Activated naive CD8-positive, alpha-beta T cell treated with anti-CD3 and anti-CD28 coated beads, Interleukin-2, amount 10 ng/mL, durations not matched to agents 7 days and 5 days (primary cell): Measurements from ENCODE around the gene UBASH3B. TPM values are rescaled to one million over a fixed set of nuclear protein-coding genes. Genes with fewer than 3 reads are reported as not detected.

Source experiments
- ATAC-seq: fragments of 150-1000 bp; cut with Tn5 transposase; one replicate; pipeline ENCODE4 v1.10.0; 2021; ENCODE audit warnings: low read depth, moderate library complexity
- POLR2A ChIA-PET: fragments of 350-600 bp; sonication (Branson Sonifier 250); formaldehyde crosslinking; loops from one replicate; lab custom pipeline; 2021; ENCODE audit warnings: antibody characterized with exemption; lab: Charles Lee
- DNase-seq: peaks from one replicate; pipeline ENCODE4 v3.0.0; 2021
- H3K27ac Mint-ChIP-seq: one replicate; pipeline ENCODE4 v1.8.0; 2022; ENCODE audit warnings: mild to moderate bottlenecking, mixed read lengths
- H3K27me3 Mint-ChIP-seq: one replicate; pipeline ENCODE4 v1.8.0; 2022; ENCODE audit warnings: mild to moderate bottlenecking, moderate library complexity, mixed read lengths
- H3K36me3 Mint-ChIP-seq: one replicate; pipeline ENCODE4 v1.8.0; 2021; ENCODE audit warnings: mild to moderate bottlenecking, mixed read lengths
- H3K4me1 Mint-ChIP-seq: one replicate; pipeline ENCODE4 v1.8.0; 2021; ENCODE audit warnings: mixed read lengths
- H3K4me3 Mint-ChIP-seq: one replicate; pipeline ENCODE4 v1.8.0; 2022; ENCODE audit warnings: mild to moderate bottlenecking, moderate library complexity, mixed read lengths
- H3K9me3 Mint-ChIP-seq: one replicate; pipeline ENCODE4 v1.8.0; 2021; ENCODE audit warnings: mixed read lengths
- total RNA-seq, 2 experiments: library from RNA; stranded (reverse); gene quantifications; one replicate each; pipeline ENCODE4 v1.2.3, GENCODE V29; 2021

Gene UBASH3B
- total RNA-seq, 2 experiments from 2014 or later, result 40.7 to 44.8 TPM

- Mint-ChIP-seq H3K4me3 (no peak overlapping the region), H3K27me3 (peaks cover 16% of the 10 kb centered on the region), H3K4me1 (peaks cover 29% of the 10 kb centered on the region), H3K27ac (no peak overlapping the region), H3K36me3 (peaks cover 5% of the 10 kb centered on the region), H3K9me3 (no peaks in the 10 kb centered on the region)
- POLR2A ChIA-PET, result no interaction called here
- DNase-seq (no peak), ATAC-seq (no peak)
Measured at GRCh38 chr11:122653916-122654585, 1.5 kb upstream of the UBASH3B start.

GRCh38 chr11:122656073-122656630 is 630 bp downstream of the UBASH3B start:
- ATAC-seq (peak; percentile 59), DNase-seq (peak; percentile 73)
- H3K4me3 Mint-ChIP-seq, result peak overlapping the region; percentile 90
- peaks cover 18% of the 10 kb centered on the region for H3K27me3 Mint-ChIP-seq
- POLR2A ChIA-PET, result interaction anchor here (0.6 to 3.6 kb wide), 25 partner anchors 9 to 406 kb away, joined by 3 to 43 read pairs (median 6); partner anchors contain the start of genes CRTAM and HSPA8
- H3K4me1 Mint-ChIP-seq, result peaks cover 38% of the 10 kb centered on the region
- peak overlapping the region; percentile 88 for H3K27ac Mint-ChIP-seq
- peaks cover 9% of the 10 kb centered on the region for H3K36me3 Mint-ChIP-seq
- H3K9me3 Mint-ChIP-seq, result no peaks in the 10 kb centered on the region

- Mint-ChIP-seq H3K27me3 (peaks cover 18% of the 10 kb centered on the region), H3K9me3 (no peaks in the 10 kb centered on the region), H3K36me3 (peaks cover 9% of the 10 kb centered on the region), H3K27ac (peak overlapping the region; percentile 88), H3K4me3 (peak overlapping the region; percentile 90), H3K4me1 (peaks cover 39% of the 10 kb centered on the region)
- POLR2A ChIA-PET, result interaction anchor here (0.9 to 3.6 kb wide), 20 partner anchors 10 to 406 kb away, joined by 3 to 43 read pairs (median 8); partner anchors contain the start of genes CRTAM and HSPA8
- peak; percentile 36 for ATAC-seq
- DNase-seq, result no peak
Measured at GRCh38 chr11:122656631-122657101, 1.1 kb downstream of the UBASH3B start.

GRCh38 chr11:122659676-122660554 is 4.4 kb downstream of the UBASH3B start:
- Mint-ChIP-seq H3K27ac (no peak overlapping the region), H3K36me3 (peaks cover 11% of the 10 kb centered on the region), H3K4me1 (peaks cover 56% of the 10 kb centered on the region), H3K27me3 (peaks cover 5% of the 10 kb centered on the region), H3K4me3 (no peak overlapping the region), H3K9me3 (no peaks in the 10 kb centered on the region)
- no peak for DNase-seq
- no peak for ATAC-seq
- POLR2A ChIA-PET, result no interaction called here

GRCh38 chr11:122661182-122661945 is 5.8 kb downstream of the UBASH3B start:
- POLR2A ChIA-PET, result no interaction called here
- Mint-ChIP-seq H3K4me3 (no peak overlapping the region), H3K4me1 (peaks cover 51% of the 10 kb centered on the region), H3K27me3 (peaks cover 3% of the 10 kb centered on the region), H3K27ac (no peak overlapping the region), H3K36me3 (peaks cover 13% of the 10 kb centered on the region), H3K9me3 (no peaks in the 10 kb centered on the region)
- ATAC-seq (no peak), DNase-seq (no peak)

- Mint-ChIP-seq H3K4me3 (no peak overlapping the region), H3K9me3 (no peaks in the 10 kb centered on the region), H3K4me1 (peaks cover 51% of the 10 kb centered on the region), H3K36me3 (peaks cover 18% of the 10 kb centered on the region), H3K27ac (no peak overlapping the region), H3K27me3 (peaks cover 3% of the 10 kb centered on the region)
- DNase-seq (no peak), ATAC-seq (no peak)
- POLR2A ChIA-PET, result interaction anchor here (1.1 to 1.8 kb wide), 2 partner anchors 11 to 93 kb away, joined by 3 to 8 read pairs; no protein-coding TSS in a partner anchor
Measured at GRCh38 chr11:122663056-122663740, 7.7 kb downstream of the UBASH3B start.

GRCh38 chr11:122663764-122664163 is 8.2 kb downstream of the UBASH3B start:
- peaks cover 3% of the 10 kb centered on the region for H3K27me3 Mint-ChIP-seq
- no peak overlapping the region for H3K27ac Mint-ChIP-seq
- H3K9me3 Mint-ChIP-seq, result no peaks in the 10 kb centered on the region
- H3K4me3 Mint-ChIP-seq, result no peak overlapping the region
- POLR2A ChIA-PET, result interaction anchor here (1.1 to 1.8 kb wide), 2 partner anchors 10 to 93 kb away, joined by 3 to 8 read pairs; no protein-coding TSS in a partner anchor
- peaks cover 54% of the 10 kb centered on the region for H3K4me1 Mint-ChIP-seq
- peaks cover 19% of the 10 kb centered on the region for H3K36me3 Mint-ChIP-seq
- DNase-seq (no peak), ATAC-seq (no peak)

GRCh38 chr11:122664188-122664587 is 8.7 kb downstream of the UBASH3B start:
- Mint-ChIP-seq H3K36me3 (peaks cover 18% of the 10 kb centered on the region), H3K27me3 (peaks cover 3% of the 10 kb centered on the region), H3K4me3 (no peak overlapping the region), H3K4me1 (peaks cover 54% of the 10 kb centered on the region), H3K9me3 (peaks cover under 1% of the 10 kb centered on the region), H3K27ac (no peak overlapping the region)
- POLR2A ChIA-PET, result interaction anchor here (1.8 kb wide), 1 partner anchor 10 kb away, joined by 8 read pairs; no protein-coding TSS in a partner anchor
- no peak for DNase-seq
- no peak for ATAC-seq

GRCh38 chr11:122665861-122666260 is 10.3 kb downstream of the UBASH3B start:
- peaks cover 57% of the 10 kb centered on the region for H3K4me1 Mint-ChIP-seq

GRCh38 chr11:122666743-122667142 is 11.2 kb downstream of the UBASH3B start:
- peak overlapping the region; percentile 57 for H3K27ac Mint-ChIP-seq
- H3K4me3 Mint-ChIP-seq, result peak overlapping the region; percentile 8

More at GRCh38 chr11:122665861-122666260, 10.3 kb downstream of the UBASH3B start:
- no peak overlapping the region for H3K27ac Mint-ChIP-seq
- peaks cover 2% of the 10 kb centered on the region for H3K9me3 Mint-ChIP-seq
- ATAC-seq (no peak), DNase-seq (no peak)
- no peak overlapping the region for H3K4me3 Mint-ChIP-seq
- POLR2A ChIA-PET, result interaction anchor here (4.7 kb wide), 1 partner anchor 9 kb away, joined by 30 read pairs; the partner anchor contains the start of gene UBASH3B
- no peaks in the 10 kb centered on the region for H3K27me3 Mint-ChIP-seq
- peaks cover 26% of the 10 kb centered on the region for H3K36me3 Mint-ChIP-seq

GRCh38 chr11:122668562-122669090 is 13.1 kb downstream of the UBASH3B start:
- Mint-ChIP-seq H3K27ac (peak overlapping the region; percentile 91), H3K4me3 (peak overlapping the region; percentile 77), H3K9me3 (peaks cover 2% of the 10 kb centered on the region), H3K27me3 (no peaks in the 10 kb centered on the region), H3K4me1 (peaks cover 47% of the 10 kb centered on the region), H3K36me3 (peaks cover 35% of the 10 kb centered on the region)
- POLR2A ChIA-PET, result interaction anchor here (0.7 to 4.7 kb wide), 4 partner anchors 11 to 48 kb away, joined by 3 to 30 read pairs (median 3); partner anchors contain the start of gene UBASH3B
- peak; percentile 80 for ATAC-seq
- no peak for DNase-seq

More at GRCh38 chr11:122666743-122667142, 11.2 kb downstream of the UBASH3B start:
- Mint-ChIP-seq H3K27me3 (no peaks in the 10 kb centered on the region), H3K36me3 (peaks cover 31% of the 10 kb centered on the region), H3K9me3 (peaks cover 2% of the 10 kb centered on the region), H3K4me1 (peaks cover 54% of the 10 kb centered on the region)
- DNase-seq, result no peak
- POLR2A ChIA-PET, result interaction anchor here (0.7 to 4.7 kb wide), 4 partner anchors 10 to 80 kb away, joined by 3 to 30 read pairs (median 6); partner anchors contain the start of gene UBASH3B
- no peak for ATAC-seq
